Stimulated activated naive CD8-positive, alpha-beta T cell treated with anti-CD3 and anti-CD28 coated beads, Interleukin-15, Interleukin-2, amounts not matched to agents 100 U/mL and 50 U/mL, for 24 hours (primary cell): ENCODE results near the gene CDH23.

Experiments used
- ATAC-seq: fragments of 150-1000 bp; cut with Tn5 transposase; one replicate; pipeline ENCODE4 v1.10.0; 2021
- DNase-seq: peaks from one replicate; pipeline ENCODE4 v3.0.0; 2021

Gene CDH23

DNA sequence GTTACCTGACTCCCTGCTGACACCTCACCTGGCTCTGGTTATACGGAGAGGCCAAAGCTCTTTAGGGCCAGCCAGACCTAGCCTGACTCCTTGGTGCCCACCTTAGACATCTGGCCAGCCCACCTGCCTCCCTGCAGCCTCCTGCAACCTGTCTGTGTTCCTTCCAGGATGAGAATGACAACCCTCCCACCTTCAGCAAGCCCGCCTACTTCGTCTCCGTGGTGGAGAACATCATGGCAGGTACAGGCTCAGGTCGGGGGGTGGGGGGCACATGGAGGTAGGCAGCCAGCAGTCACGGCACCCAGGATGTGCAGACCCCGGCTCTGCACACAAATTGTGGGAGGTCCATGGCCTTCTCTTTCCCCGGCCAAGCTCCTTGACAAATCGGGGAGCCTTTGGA is 290.8 kb downstream of the CDH23 start:
- DNase-seq: no peak
- ATAC-seq: no peak

DNA sequence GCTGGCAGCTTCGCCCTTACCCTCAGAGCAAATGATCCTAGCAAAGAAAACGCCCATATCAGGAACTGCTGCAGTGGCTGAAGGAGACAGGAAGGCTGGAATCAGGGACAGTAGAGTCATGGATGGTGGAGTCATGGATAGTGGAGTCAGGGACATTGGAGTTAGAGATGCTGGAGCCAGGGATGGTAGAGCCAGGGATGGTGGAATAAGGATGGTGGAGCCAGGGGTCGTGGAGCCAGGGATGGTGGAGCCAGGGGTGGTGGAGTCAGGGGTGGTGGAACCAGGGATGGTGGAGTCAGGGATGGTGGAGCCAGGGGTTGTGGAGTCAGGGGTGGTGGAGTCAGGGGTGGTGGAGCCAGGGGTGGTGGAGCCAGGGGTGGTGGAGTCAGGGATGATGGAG is 291.5 kb downstream of the CDH23 start:
- ATAC-seq (no peak), DNase-seq (no peak)

DNA sequence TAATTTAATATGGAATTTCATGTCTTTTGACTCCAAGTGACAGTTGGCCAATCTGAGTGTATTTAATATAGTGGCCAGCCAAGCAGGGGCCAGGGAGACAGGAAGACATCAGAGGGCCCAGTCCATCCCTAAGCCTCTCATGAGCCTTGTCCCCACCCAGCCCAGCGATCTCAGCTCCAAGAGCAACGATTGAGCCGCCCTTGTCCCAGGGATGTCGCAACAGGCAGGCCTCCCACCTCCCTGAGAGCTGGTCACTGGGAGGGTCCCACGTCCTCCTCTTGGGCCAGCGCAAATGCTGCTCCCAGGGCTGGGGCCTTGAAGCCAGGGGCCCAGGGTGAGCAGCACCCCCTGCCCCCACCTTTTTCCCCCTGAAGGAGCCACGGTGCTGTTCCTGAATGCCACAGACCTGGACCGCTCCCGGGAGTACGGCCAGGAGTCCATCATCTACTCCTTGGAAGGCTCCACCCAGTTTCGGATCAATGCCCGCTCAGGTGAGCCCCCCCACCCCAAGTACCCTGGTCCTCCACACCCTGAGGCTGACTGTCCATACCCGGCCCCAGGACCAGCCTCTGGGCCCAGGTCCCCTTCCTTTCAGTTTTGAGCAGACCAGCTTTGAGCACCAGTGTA is 293.5 kb downstream of the CDH23 start:
- DNase-seq (no peak), ATAC-seq (no peak)

DNA sequence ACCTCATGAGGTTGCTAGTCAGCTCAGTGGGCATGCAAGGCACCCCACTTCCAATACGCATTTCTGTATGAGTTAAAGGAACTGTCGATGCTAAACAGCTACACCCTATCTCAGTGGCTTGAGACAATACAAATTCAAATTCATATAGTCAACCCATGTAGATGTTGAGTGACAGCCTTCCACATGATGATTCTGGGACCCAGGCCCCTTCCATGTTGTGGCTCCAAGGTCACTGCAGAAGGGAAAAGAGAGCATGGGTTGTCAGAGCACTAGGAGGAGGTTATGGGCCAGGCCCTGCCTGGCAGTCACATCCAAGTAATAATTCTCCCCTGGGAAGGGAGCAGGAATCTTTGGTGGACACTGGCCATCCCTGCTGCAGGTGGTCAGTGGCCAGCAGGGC is 294.7 kb downstream of the CDH23 start:
- ATAC-seq (no peak), DNase-seq (no peak)

DNA sequence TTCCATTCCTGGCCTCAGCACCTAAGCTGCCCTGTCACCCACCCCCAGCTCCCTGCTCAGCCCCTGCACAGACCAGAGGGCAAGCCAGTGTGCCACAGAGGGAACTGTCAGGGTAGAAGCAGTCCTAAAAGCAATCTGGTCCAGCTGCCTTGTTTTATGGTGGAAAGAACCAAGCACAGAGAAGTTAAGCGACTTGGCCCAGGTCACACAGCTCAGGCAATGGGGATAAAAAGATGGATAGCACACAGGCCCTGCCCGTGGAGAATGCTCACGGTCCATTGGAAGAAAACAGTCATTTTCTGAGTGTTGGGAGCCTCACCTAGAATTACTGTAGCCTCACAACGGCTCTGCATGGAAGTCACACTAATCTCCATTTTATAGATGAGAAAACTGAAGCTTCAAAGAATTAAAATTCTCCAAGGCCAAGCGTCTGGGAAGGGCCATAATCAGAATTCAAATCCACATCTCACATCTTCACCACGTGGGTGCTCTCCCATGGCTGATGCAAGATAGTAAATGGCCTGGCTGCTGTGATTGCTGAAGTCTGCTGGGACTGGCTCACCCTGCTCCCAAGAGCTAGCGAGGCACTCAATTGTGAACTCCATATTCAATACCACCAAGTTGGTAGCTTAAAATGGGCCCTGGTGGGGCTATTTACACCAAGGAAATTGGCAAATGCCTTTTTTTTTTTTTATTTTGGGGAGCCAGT is 296.0 kb downstream of the CDH23 start:
- ATAC-seq (no peak), DNase-seq (no peak)

DNA sequence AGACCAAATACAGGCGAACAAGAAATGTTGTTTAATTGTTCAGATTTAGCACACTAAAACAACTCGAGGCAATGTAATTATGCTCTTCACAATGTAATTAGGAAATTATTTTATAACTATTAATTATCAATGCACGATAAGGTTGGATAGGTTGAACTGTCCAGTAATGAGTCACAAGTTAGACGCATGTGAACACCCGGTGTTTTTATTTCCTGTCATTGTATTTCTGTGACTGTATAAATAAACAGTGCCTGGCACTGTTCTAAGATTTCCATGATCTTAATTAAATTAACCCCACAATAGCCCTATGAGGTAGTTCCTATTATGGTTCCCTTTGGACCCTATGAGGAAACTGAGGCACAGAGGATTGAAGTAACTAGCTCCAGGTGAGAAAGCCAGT is 296.7 kb downstream of the CDH23 start:
- DNase-seq: no peak
- no peak for ATAC-seq

DNA sequence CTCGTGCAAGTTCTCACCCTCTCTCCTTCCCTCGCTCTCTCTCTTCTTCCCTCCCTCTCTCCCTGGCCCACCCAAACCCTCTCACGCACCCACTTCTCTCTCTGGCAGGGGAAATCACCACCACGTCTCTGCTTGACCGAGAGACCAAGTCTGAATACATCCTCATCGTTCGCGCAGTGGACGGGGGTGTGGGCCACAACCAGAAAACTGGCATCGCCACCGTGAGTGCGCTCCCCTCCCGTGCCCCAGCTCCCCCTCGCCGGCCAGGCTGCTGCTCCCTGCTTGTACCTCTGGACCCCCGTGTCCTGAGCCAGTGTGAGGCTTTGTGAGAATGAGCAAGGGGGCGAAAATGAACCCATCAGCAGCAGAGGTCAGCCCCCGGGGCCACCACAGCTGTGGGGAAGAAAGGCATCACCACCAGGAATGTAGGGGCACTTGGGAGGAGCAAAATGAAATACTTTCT is 297.4 kb downstream of the CDH23 start:
- ATAC-seq (no peak), DNase-seq (no peak)

DNA sequence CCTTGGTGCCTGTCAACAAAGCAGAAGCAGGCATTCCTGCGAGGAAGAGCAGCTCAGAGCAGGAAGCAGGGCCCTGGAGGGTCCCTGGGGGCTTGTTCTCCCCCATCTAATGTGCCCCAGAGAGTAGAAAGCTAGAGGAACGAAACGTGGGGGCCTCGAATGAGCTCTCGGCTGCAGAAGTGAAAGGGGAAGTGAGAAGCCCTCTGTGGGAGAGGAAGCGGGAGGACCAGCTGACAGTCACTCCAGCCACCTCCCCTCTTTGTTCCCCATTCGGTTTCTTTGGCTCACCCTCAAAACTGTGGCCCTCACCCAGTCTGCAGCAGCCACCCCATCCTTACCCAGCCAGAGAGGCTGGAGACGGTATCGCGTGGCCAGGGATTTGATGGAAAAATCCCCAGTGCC is 297.8 kb downstream of the CDH23 start:
- DNase-seq: peak; percentile 47
- peak; percentile 21 for ATAC-seq

DNA sequence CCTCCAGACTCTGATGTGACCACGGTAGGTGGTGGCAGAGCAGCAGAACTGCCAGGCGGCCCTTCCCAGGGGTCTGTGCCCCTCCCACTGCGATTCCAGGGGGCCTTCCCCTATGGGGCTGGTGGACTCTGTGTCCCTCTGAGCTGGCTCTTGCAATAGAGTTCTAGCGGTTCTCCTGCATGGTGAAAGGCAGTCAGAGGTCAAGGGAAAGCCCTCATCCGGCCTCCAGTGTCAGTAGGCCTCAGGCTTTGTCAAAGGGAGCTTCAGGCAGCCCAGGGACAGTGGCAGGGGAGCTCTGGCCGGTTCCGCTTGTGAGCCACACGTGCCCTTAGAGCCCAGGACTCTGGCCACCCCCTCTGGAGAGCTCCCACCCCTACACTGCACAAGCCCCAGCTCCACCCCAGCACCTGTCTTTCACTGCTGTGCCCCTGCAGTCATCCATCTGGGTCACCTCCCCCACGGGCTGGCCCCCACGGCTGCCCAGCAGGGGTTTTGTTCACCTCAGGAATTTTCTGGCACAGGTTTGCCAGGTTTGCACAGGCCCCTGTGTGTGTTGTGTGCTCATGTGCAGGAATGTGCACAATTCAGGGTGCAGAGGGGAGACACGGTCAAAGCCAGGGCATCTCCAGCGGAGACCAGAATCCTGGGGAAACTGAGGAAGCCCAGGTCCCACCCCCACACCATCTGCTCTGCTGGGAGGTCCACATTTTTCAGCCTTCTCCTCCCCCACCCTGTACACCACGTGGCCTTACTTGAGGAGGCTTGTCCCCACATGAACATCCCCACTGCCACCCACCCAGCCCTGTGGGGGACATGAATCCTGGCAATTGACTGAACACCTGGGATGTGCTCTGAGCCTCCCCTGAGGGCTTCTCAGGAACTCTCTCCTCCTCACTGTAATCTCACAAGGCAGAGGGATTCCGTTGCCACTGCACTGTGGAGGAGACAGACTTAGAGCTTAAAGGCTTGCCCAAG is 299.1 kb downstream of the CDH23 start:
- DNase-seq (no peak), ATAC-seq (no peak)

DNA sequence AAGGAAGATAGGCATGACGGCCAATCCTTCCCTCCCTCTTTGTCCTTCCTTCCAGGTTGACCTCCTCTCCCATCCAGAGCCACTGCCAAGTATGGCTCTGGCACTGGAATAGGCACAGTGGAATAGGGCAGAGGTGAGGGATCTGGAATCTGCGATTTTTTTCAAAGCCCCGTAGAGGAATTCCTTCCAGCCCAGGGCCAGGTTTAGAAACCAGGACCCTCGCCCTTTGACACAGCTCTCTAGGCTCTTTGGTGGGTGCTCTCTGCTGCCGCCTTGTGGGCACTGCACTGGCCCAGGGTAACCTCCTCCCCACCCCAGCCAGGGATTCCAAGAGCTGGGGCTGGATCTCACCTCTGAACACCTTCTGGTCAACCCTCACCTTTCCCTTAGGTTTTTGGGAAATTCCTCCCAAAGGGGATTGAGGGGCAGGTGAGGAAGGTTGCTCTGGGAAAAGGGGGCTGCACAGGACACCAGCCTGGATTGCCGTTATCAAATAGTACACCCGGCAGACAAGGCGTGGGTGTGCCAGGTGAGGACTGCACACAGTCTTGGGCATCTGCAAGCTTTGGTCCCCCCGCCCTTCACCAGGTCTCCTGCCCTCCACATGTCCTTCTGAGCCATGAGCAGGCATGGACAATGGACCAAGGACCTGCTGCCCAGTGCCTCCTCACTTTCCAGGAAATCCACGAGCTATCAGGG is 300.1 kb downstream of the CDH23 start:
- ATAC-seq (peak; percentile 47), DNase-seq (peak; percentile 84)

DNA sequence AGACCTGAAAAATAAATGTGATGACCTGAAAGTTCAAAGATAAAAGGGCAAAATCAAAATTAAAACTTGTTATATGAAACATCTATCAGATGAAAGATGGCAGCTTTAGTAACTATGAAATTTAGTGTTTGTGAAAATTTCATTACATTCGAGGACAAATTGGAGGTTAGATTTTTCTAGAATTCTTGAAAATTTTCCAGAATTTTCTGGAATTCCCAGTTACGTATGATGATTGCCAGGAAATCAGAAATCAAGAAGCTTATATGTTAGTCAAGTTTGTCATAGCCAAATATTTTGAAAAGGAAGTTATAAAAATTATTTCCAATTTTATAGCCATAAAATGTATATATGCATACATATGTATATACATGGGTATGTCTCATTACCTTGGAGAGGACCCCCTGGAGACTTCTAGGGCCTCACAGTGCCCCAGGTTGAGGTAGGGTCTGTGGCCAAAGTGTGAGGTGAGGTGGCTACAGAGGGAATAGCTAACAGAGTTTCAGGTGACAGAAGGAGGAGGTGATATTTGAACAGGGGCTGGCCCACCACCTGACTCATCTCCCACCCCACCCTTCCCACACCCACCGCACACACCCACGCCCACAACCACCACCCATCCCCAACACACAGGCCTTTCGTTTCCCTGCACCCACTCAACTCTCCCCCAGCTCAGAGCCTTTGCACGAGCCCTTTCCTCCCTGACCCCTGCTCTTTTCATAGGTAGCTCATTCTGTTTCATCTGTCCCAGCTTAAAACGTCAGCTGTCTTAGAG is 301.4 kb downstream of the CDH23 start:
- DNase-seq (peak; percentile 78), ATAC-seq (peak; percentile 76)

DNA sequence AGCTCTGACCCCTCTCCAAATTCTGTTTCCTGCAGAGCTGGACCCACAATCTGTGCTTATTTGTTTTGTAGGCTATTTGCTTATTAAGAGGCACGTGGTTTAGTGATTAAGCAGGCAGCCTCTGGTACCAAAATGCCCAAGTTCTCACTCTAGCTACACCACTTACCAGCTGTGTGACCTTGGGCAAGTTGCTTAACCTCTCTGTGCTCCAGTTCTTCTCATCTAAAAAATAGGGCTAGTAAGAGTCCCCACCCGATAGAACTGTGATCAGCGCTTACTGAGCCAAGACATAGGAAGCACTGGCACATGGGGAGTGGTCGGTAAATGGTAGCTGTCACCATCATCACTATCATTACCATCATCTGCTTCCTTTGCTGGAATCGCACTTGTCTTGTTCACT is 302.0 kb downstream of the CDH23 start:
- peak; percentile 6 for ATAC-seq
- DNase-seq: no peak

DNA sequence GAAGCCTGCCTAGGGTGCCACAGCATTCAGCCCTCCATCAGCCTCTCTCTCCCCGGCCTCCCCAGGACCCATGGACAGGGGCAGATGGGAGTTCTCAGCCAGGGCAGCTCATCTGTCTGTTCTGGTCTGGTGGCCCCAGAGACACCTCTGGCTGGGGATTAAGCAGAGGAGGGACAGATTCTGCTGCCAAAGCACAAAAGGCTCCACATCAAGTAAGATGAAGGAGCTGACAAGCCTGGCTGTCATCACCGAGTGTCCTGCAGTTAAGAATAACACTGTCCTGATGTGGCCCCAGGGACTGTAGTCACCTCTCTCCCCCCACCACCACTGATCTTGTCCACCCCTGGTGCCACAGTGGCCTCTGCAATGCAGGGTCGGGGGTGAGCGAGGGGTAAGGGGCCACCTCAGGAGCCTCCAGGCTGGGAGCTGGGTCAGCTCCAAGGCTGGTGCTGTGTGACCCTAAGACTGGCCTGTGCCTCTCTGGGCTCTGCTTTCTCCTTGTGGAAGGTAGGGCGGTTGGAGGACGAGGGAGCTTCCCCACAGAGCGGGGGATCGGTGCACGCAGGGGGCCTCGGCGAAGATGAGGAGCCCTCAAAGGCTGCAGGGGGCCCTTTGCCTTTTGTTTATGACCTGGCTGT is 304.1 kb downstream of the CDH23 start:
- DNase-seq (no peak), ATAC-seq (no peak)

DNA sequence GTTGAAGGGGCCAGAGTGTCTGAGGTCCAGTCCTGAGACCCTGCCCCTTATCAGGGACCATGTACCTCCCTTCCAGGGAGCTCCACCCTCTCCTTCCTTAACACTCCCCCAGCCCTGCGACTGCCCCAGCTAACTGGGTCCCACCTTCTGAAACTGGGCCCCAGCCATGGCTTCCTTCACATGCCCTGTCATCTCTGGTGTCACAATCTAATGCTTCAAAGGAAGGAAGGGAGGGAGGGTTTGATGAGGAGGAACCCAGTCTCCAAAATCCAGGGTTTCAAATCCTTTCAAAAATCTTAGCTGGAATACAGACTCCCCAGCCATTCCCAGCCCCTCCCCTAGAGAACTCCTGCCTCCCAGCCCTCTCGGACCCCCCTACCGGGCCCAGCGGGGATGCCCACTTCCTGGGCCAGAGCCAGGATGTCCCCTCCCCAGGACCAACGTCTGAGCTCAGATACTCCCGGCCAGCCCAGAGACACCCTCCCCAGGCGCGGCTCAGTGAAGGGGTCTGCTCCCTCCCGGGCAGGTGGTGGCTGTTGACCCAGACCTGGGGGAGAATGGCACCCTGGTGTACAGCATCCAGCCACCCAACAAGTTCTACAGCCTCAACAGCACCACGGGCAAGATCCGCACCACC is 304.9 kb downstream of the CDH23 start:
- DNase-seq (no peak), ATAC-seq (no peak)

DNA sequence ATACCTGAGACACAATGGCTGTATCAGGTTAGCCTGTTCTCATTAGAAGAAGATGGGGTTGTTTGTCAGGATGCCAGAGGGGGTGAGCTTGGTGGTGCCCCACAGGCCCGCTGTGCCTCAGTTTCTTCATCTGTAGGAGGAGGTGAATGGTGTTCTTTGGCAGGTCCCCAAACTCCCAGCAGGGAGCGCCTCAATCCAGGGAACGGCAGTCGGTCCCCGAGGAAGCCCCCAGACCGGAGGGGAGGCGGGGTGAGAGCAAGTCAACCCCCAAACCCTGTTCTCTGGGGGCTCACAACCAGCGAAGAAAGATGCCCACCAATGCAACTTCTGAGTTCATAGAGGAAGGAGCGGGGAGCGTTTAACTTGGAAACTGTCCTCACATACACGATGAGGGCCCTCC is 306.9 kb downstream of the CDH23 start:
- DNase-seq: no peak
- no peak for ATAC-seq

DNA sequence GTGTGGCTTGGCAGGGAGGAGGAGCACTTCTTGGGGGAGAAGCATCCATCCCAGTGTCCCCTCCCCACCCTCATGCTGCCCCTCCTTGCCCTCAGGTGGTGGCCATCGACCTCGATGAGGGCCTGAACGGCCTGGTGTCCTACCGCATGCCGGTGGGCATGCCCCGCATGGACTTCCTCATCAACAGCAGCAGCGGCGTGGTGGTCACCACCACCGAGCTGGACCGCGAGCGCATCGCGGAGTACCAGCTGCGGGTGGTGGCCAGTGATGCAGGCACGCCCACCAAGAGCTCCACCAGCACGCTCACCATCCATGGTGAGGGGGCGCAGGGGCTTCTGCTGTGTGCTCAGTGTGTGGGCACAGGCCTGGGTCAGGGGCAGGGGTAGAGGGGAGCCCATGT is 308.1 kb downstream of the CDH23 start:
- ATAC-seq: no peak
- no peak for DNase-seq

DNA sequence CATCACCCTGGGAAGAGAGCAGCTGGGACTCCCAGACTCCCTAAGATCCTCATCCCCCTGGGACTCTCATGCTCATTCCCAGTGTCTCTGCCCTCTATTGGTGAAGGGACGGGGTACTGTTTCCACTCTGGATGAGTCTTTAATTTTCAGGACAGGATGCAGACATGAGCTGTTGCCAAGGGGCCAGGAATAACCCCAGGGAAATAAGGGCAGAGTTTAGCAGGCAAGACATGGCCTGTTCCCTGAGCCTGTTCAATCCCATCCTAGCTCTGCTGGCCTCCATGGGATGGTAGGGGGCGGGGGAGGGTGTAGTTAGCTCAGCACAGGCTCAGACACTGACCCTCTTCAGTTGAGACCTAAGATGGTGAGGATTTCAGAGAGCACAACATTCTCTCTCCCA is 308.9 kb downstream of the CDH23 start:
- ATAC-seq (no peak), DNase-seq (no peak)

DNA sequence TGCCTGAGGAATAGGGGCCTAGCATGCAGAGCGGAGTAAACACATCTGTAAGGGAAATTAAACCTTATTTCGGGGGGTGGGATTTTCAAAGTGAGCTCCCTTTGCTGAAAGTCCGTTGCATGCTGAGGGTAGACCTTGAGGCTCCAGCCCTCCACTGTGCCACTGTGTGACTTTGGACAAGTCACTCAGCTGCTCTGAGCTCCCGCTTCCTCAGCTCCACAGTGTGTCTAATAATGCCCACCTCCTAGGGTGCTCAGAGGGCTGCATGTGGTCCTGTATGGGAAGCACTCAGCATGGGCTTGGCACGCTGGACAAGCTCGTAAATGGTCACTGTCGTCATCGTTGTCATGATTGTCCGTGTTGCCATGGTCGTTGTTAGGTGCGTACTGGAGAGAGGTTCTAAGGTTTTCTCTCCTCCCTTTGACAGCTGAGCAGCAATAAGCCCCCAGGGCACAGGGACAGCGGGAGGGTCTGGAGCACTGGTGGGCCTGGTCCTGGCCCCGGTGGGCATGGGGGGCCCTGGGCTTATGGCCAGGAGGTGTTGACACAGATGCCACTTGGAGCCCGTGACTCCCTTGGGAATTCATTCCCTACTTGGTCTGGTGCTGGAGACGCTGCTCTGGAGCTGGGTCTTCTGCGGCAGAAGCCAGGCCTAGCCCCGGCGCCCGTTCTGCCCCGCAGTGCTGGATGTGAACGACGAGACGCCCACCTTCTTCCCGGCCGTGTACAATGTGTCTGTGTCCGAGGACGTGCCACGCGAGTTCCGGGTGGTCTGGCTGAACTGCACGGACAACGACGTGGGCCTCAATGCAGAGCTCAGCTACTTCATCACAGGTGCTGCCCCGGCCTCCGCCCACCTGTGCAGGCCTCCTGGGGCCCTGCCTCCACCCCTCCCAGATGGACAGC is 309.7 kb downstream of the CDH23 start:
- DNase-seq: no peak
- no peak for ATAC-seq

DNA sequence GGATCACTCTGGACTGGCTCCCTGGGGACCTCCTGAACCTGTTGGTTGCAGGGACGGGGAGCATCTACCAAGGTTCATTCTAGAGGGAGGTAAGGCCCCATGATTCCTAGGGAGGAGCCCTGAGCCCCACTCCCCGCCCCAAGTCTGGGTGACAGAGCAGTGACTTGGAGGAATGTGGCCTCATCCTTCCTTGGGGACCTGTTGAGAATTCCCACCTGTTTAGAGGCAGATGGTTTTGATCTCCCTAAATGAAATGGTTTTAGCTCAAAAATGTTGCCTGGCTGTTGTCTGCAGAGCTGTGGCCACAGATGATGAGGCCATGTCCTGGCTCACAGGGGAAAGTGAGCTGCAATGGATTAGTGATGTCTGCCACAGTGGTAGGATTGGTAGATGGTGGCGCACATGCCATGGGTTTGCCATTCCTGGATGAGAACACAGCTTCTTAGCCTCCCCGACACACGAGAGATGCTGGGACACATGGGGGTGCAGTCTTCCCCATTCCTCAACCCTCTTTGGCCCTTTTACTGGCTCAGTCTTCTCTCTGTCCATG is 310.6 kb downstream of the CDH23 start:
- DNase-seq: no peak
- ATAC-seq: no peak
